ENCODE measurements around the gene FYTTD1. TPM values are rescaled to one million over a fixed set of nuclear protein-coding genes. Genes with fewer than 3 reads are reported as not detected.

The FYTTD1 gene
- total RNA-seq, 1 experiment from 2014 or later = 70.7 TPM

GRCh38 chr3:197718891-197719290 lies 30.8 kb upstream of the FYTTD1 start:
- Histone ChIP-seq H3K4me1 (ENCODE audit: control insufficient read depth in 1 of 2, insufficient read depth in 2 of 2, low read length in 2 of 2) (peaks cover 21 to 62% of the 10 kb centered on the region in 2 experiments), H3K4me2 (ENCODE audit: low read length) (peak overlapping the region; percentile 57), H3K27ac (ENCODE audit: low read depth, low read length) (peak overlapping the region; percentile 80), H3K9me3 (ENCODE audit: control insufficient read depth in 1 of 2, insufficient read depth in 1 of 2, low read depth in 1 of 2, low read length in 2 of 2) (peaks cover 8 to 11% of the 10 kb centered on the region in 2 experiments; a peak in 3 of 4 replicates), H3K36me3 (ENCODE audit: control insufficient read depth in 1 of 2, insufficient read depth in 2 of 2, low read length in 2 of 2) (peaks cover 0 to 4% of the 10 kb centered on the region in 2 experiments; a peak in 1 of 4 replicates), H3K9me2 (ENCODE audit: insufficient read depth) (no peaks in the 10 kb centered on the region), H3K79me2 (ENCODE audit: insufficient read depth, low read length) (peaks cover 19% of the 10 kb centered on the region), H3K27me3 (ENCODE audit: insufficient read depth, low read length) (no peaks in the 10 kb centered on the region), H4K20me1 (ENCODE audit: insufficient read depth) (no peaks in the 10 kb centered on the region), H3K4me3 (replicated peaks in 1 of 2; ENCODE audit: low read depth in 1 of 2, low read length in 2 of 2) (0 out of 4 replicates have a peak overlapping the region, but pooled peaks of 1 of the 2 experiments have one; percentile 16), H3K9ac (ENCODE audit: low read length) (peak overlapping the region; percentile 57), H2AFZ (ENCODE audit: low read depth, low read length, poor library complexity, severe bottlenecking) (no peak overlapping the region)
- DNase-seq (ENCODE audit: low read depth, low spot score) (peak; percentile 98), ATAC-seq (peak; percentile 97)
- RAD21 ChIA-PET (ENCODE audit: low non-redundant PET in 1 of 2, low total read pairs in 2 of 2, uncharacterized antibody in 2 of 2, unreplicated experiment in 2 of 2) = no interaction called here
- no TSS peak for BruUV-seq (replicated peaks)
- POLR2A ChIA-PET = interaction anchor here (0.6 to 1.1 kb wide), 3 partner anchors 9 to 233 kb away, joined by 3 read pairs; no protein-coding TSS in a partner anchor
- CTCF ChIA-PET = no interaction called here
- intact Hi-C loops (cut with micrococcal nuclease) = no loop called here
- no peak for TF ChIP-seq EGR1 (IDR thresholded peaks at IDR 0.05; ENCODE audit: low read depth)
- TF ChIP-seq CEBPB (IDR thresholded peaks at IDR 0.05; ENCODE audit: low read depth) = peak; percentile 74
- TF ChIP-seq MAX (IDR thresholded peaks at IDR 0.05) = peak; percentile 94
- no peak for TF ChIP-seq ELF1 (IDR thresholded peaks at IDR 0.05; ENCODE audit: borderline replicate concordance, low read depth)
- 0 out of 2 replicates have a peak, but pooled peaks have one; percentile 11 for TF ChIP-seq RAD21 (IDR thresholded peaks at IDR 0.05; ENCODE audit: low read depth)
- no peak for TF ChIP-seq POLR2A (IDR thresholded peaks at IDR 0.05; ENCODE audit: borderline replicate concordance, extremely low read depth, insufficient read depth, insufficient read length)
- no peak for TF ChIP-seq TCF7L2 (IDR thresholded peaks at IDR 0.05; ENCODE audit: borderline replicate concordance, extremely low read depth, insufficient read depth, insufficient read length)
- TF ChIP-seq ATF3 (IDR thresholded peaks at IDR 0.05) = 0 out of 2 replicates have a peak, but pooled peaks have one; percentile 52
- TF ChIP-seq POLR2AphosphoS5 (IDR thresholded peaks at IDR 0.05; ENCODE audit: low read depth, low read length) = peak; percentile 56; the same call in 1 of the 2 replicates
- peak; percentile 98 for TF ChIP-seq JUND (IDR thresholded peaks at IDR 0.05)
- TF ChIP-seq ZFX (IDR thresholded peaks at IDR 0.05) = no peak
- no peak for TF ChIP-seq CTCF (IDR thresholded peaks at IDR 0.05 in 2 of 3, conservative IDR thresholded peaks at IDR 0.05 in 1 of 3; ENCODE audit: borderline replicate concordance in 1 of 3, insufficient read depth in 1 of 3, low read depth in 2 of 3, low read length in 2 of 3)
- no peak for TF ChIP-seq ZBTB33 (IDR thresholded peaks at IDR 0.05; ENCODE audit: extremely low read depth, insufficient replicate concordance, low read length)
- TF ChIP-seq REST (IDR thresholded peaks at IDR 0.05; ENCODE audit: low read depth) = no peak
- TF ChIP-seq SRF (IDR thresholded peaks at IDR 0.05; ENCODE audit: low read depth) = peak; percentile 79
- TF ChIP-seq YY1 (IDR thresholded peaks at IDR 0.05; ENCODE audit: extremely low read depth, insufficient replicate concordance, low read depth, low read length) = no peak
- TF ChIP-seq EZH2phosphoT487 (IDR thresholded peaks at IDR 0.05; ENCODE audit: borderline replicate concordance) = no peak
- TF ChIP-seq FOSL1 (IDR thresholded peaks at IDR 0.05; ENCODE audit: low read depth) = peak; percentile 97
- peak; percentile 94 for TF ChIP-seq SIN3A (IDR thresholded peaks at IDR 0.05; ENCODE audit: low read depth)
- peak; percentile 95 for TF ChIP-seq CBX3 (IDR thresholded peaks at IDR 0.05; ENCODE audit: low read depth)
- TF ChIP-seq EZH2 (IDR thresholded peaks at IDR 0.05) = no peak

Data from HCT116 (cell line).